ENCODE data around the gene TOR4A.

TOR4A gene

GRCh38 chr9:137270929-137271695 lies 6.4 kb upstream of the TOR4A start:
- DNase-seq (ENCODE audit: low read depth in 2 of 2, low spot score in 1 of 2) = no peak

- DNase-seq (ENCODE audit: low read depth in 2 of 2, low spot score in 1 of 2) = no peak
Observed at GRCh38 chr9:137271696-137272076, 5.8 kb upstream of the TOR4A start.

GRCh38 chr9:137272241-137273094 lies 5.1 kb upstream of the TOR4A start:
- DNase-seq (ENCODE audit: low read depth in 2 of 2, low spot score in 1 of 2) = no peak

GRCh38 chr9:137273095-137273490 lies 4.4 kb upstream of the TOR4A start:
- DNase-seq (ENCODE audit: low read depth in 2 of 2, low spot score in 1 of 2) = no peak

- no peak for DNase-seq (ENCODE audit: low read depth in 2 of 2, low spot score in 1 of 2)
Observed at GRCh38 chr9:137273611-137274320, 3.8 kb upstream of the TOR4A start.

GRCh38 chr9:137275203-137275587 lies 2.3 kb upstream of the TOR4A start:
- DNase-seq (ENCODE audit: low read depth in 2 of 2, low spot score in 1 of 2) = no peak

GRCh38 chr9:137275588-137276472 lies 1.7 kb upstream of the TOR4A start:
- no peak for DNase-seq (ENCODE audit: low read depth in 2 of 2, low spot score in 1 of 2)

GRCh38 chr9:137276473-137277328 lies 825 bp upstream of the TOR4A start:
- DNase-seq (ENCODE audit: low read depth in 2 of 2, low spot score in 1 of 2) = no peak

- no peak for DNase-seq (ENCODE audit: low read depth in 2 of 2, low spot score in 1 of 2)
Observed at GRCh38 chr9:137278061-137278701, 655 bp downstream of the TOR4A start.

GRCh38 chr9:137278721-137279711 lies 1.5 kb downstream of the TOR4A start:
- no peak for DNase-seq (ENCODE audit: low read depth in 2 of 2, low spot score in 1 of 2)

GRCh38 chr9:137279741-137280473 lies 2.4 kb downstream of the TOR4A start:
- DNase-seq (ENCODE audit: low read depth in 2 of 2, low spot score in 1 of 2) = no peak

- DNase-seq (ENCODE audit: low read depth in 2 of 2, low spot score in 1 of 2) = no peak
Observed at GRCh38 chr9:137280474-137281344, 3.2 kb downstream of the TOR4A start.

GRCh38 chr9:137281345-137282116 lies 4.0 kb downstream of the TOR4A start:
- DNase-seq (ENCODE audit: low read depth in 2 of 2, low spot score in 1 of 2) = no peak

- no peak for DNase-seq (ENCODE audit: low read depth in 2 of 2, low spot score in 1 of 2)
Observed at GRCh38 chr9:137286975-137287383, 9.5 kb downstream of the TOR4A start.

GRCh38 chr9:137293094-137293481 lies 15.6 kb downstream of the TOR4A start:
- DNase-seq (ENCODE audit: low read depth in 2 of 2, low spot score in 1 of 2) = no peak
